LNCaP clone FGC (cell line): ENCODE data around the gene OR1I1.
A peak's percentile ranks its signal among the peaks of the same experiment; 100 is the strongest.

Experiments
- DNase-seq: peaks from one replicate; pipeline ENCODE4 v3.0.0-alpha.2; 2011; ENCODE audit warnings: low read depth
- H3K4me3 ChIP-seq: 2 replicates; pipeline ENCODE4 v1.5.1; 2011; ENCODE audit warnings: mild to moderate bottlenecking, low read depth, low read length, control low read depth
- TF ChIP-seq, protein P1 (sequence below): IDR thresholded peaks from 2 replicates; pipeline ENCODE4 v1.5.1; 2012; ENCODE audit warnings: mild to moderate bottlenecking; ENCODE audit not compliant: control insufficient read depth, insufficient read depth; ENCODE audit errors: extremely low read depth

OR1I1 gene

GRCh38 chr19:15124572-15125231 is 42.7 kb downstream of the OR1I1 start:
- no peak for DNase-seq
- TF ChIP-seq, protein P1, sequence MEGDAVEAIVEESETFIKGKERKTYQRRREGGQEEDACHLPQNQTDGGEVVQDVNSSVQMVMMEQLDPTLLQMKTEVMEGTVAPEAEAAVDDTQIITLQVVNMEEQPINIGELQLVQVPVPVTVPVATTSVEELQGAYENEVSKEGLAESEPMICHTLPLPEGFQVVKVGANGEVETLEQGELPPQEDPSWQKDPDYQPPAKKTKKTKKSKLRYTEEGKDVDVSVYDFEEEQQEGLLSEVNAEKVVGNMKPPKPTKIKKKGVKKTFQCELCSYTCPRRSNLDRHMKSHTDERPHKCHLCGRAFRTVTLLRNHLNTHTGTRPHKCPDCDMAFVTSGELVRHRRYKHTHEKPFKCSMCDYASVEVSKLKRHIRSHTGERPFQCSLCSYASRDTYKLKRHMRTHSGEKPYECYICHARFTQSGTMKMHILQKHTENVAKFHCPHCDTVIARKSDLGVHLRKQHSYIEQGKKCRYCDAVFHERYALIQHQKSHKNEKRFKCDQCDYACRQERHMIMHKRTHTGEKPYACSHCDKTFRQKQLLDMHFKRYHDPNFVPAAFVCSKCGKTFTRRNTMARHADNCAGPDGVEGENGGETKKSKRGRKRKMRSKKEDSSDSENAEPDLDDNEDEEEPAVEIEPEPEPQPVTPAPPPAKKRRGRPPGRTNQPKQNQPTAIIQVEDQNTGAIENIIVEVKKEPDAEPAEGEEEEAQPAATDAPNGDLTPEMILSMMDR: no peak
- H3K4me3 ChIP-seq: peak overlapping the region; percentile 84

- DNase-seq: peak; percentile 90
- peak overlapping the region; percentile 84 for H3K4me3 ChIP-seq
- TF ChIP-seq, protein P1: no peak
Observed at GRCh38 chr19:15125232-15126067, 43.4 kb downstream of the OR1I1 start.

DNA sequence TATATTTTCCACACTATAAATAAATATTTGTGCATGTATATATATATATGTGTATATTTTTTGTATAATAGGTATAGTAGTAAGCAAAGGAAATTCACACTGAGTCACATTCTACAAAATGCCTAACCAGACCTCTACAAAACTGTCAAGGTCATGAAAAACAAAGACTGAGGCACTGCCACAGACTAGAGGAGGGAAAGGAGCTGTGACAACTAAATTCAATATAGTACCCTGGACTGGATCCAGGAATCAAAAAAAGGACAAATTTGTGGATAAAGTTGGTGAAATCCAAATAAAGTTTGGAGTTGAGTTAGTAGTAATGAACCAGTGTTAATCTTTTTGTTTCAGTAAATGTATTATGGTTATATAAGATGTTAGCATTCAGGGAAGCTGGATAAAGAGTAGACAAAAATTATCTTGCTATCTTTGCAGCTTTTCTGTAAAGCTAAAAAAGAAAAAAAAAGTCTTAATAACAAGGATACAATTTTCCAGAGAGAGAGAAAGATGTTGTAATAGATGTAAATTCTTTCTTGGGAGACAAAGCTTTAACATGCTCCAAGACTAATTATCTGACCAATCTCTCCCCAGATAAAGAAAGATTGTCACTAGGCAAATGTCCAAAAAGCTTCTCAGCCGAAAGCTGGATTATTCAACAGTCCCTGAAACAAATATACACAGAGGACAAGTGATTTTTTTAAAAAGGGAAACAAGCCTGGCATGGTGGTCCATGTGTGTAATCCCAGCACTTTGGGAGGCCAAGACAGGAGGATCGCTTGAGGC is 44.3 kb downstream of the OR1I1 start:
- H3K4me3 ChIP-seq: peak overlapping the region; percentile 84
- TF ChIP-seq, protein P1: no peak
- DNase-seq: no peak

DNA sequence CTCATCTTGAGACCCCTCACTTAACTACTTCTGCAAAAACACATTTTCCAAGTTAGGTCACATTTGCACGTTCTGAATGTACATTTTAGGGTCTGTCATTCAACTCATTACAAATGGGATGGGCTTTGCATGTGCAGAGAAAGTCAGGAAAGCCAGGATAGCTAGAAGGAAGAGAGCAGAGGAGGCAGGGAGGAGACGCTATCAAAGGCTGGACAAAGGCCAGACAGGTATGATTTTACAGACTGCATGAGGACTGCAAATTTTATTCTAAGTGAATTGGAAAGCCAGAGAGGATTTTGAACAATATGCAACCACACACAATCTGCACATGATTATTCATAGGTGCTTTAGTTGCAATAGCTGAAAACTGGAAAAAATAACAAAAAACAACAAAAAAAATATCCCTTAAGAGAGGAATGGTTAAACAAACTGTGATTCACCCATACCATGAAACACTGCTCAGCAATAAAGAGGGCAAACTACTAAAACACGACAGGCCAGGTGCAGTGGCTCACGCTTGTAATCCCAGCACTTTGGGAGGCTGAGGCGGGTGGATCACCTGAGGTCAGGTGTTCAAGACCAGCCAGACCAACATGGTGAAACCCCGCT is 46.3 kb downstream of the OR1I1 start:
- no peak for DNase-seq
- no peak overlapping the region for H3K4me3 ChIP-seq
- TF ChIP-seq, protein P1: no peak

DNA sequence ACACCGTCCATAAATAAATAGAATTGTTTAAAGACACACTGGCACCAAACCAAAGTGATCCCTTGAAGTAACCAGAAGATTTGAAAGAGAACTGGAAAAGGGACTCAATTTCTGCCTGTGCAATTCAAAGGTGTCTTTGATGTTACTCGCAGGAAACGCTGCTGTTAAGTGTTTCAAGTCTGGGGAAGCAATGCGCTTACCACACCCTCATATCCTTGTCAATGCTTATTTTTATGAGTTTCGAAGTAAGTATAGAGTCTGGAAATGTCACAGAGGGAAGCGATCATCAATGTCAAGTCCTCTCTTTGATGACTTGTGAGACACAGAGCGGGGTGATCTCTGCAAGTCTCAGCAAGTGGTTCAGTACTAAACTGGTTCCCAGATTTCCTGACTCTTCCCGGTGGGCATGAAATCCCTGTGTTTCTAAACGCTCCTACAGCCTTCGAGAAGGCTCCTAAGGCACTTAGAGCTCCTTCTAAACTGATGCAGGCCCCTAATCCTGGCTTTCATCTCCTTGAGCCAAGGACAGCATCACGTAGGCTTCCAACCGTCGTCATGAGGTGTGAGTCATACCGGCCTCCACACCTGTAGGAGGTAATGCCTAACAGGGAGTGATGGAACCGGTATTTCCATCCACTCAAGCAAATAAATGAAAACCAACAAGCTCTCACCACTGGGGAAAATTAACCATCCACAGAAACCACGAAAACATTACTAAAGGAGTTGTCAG is 48.0 kb downstream of the OR1I1 start:
- DNase-seq: peak; percentile 64
- H3K4me3 ChIP-seq: no peak overlapping the region
- TF ChIP-seq, protein P1: no peak

- no peak overlapping the region for H3K4me3 ChIP-seq
- TF ChIP-seq, protein P1: no peak
- peak; percentile 63 for DNase-seq
Observed at GRCh38 chr19:15136234-15136954, 54.4 kb downstream of the OR1I1 start.
